ENCODE results near the gene CYP46A1.

GRCh38 chr14:99716091-99716849 is 32.2 kb downstream of the CYP46A1 start:
- TF ChIP-seq CTCF (IDR thresholded peaks at IDR 0.05; ENCODE audit: low read length) (no peak), EZH2 (IDR thresholded peaks at IDR 0.05; ENCODE audit: borderline replicate concordance, low read length) (no peak)
